SU-DHL-6 (cell line): ENCODE results near the gene GATA1.

Experiments
- H2AFZ ChIP-seq: fragments of 200-600 bp; sonication (generic); 2 replicates; pipeline ENCODE4 v1.6.1; 2014; ENCODE audit warnings: low read depth, mild to moderate bottlenecking, moderate library complexity, mixed read lengths, antibody characterized with exemption, low read length; ENCODE audit not compliant: severe bottlenecking
- H3F3A ChIP-seq: fragments of 200-600 bp; shearing (Covaris generic); 2 replicates; pipeline ENCODE4 v1.6.0; 2016; ENCODE audit warnings: antibody characterized with exemption, mild to moderate bottlenecking; ENCODE audit not compliant: insufficient read depth
- H3K27ac ChIP-seq: fragments of 200-600 bp; sonication (generic); 2 replicates; pipeline ENCODE4 v1.5.1; 2016; ENCODE audit warnings: low read depth, mild to moderate bottlenecking, low read length, moderate library complexity, mixed read lengths
- H3K27me3 ChIP-seq: fragments of 200-600 bp; sonication (generic), shearing (Covaris generic); 2 replicates; pipeline ENCODE4 v1.6.0; 2014; ENCODE audit warnings: mild to moderate bottlenecking, low read length
- H3K36me3 ChIP-seq: fragments of 200-600 bp; sonication (generic); 2 replicates; pipeline ENCODE4 v1.6.1; 2014; ENCODE audit warnings: mild to moderate bottlenecking, low read length, mixed read lengths
- H3K4me2 ChIP-seq: fragments of 300-600, 200-600 bp; shearing (Covaris generic), sonication (generic); 2 replicates; pipeline ENCODE4 v1.6.0; 2014; ENCODE audit warnings: low read length, low read depth, mild to moderate bottlenecking; ENCODE audit not compliant: poor library complexity, severe bottlenecking
- H3K4me3 ChIP-seq: fragments of 200-600 bp; sonication (generic); 2 replicates; pipeline ENCODE4 v1.5.1; 2014; ENCODE audit warnings: antibody characterized with exemption, low read length, mild to moderate bottlenecking, mixed read lengths; ENCODE audit not compliant: insufficient read depth, poor library complexity, severe bottlenecking
- H3K79me2 ChIP-seq: fragments of 200-600 bp; sonication (generic); 2 replicates; pipeline ENCODE4 v1.6.1; 2014; ENCODE audit warnings: mild to moderate bottlenecking, low read length, moderate library complexity; ENCODE audit not compliant: insufficient read depth
- H3K9ac ChIP-seq: fragments of 200-600 bp; sonication (generic); 2 replicates; pipeline ENCODE4 v1.7.0; 2014; ENCODE audit warnings: mild to moderate bottlenecking, low read length
- H3K9me2 ChIP-seq: fragments of 200-600 bp; sonication (generic); replicated peaks from 2 replicates; pipeline ENCODE4 v1.6.1; 2014; ENCODE audit warnings: low read length; ENCODE audit not compliant: insufficient read depth
- H3K9me3 ChIP-seq: fragments of 200-600 bp; sonication (generic); 2 replicates; pipeline ENCODE4 v1.6.1; 2014; ENCODE audit warnings: low read length, mixed read lengths; ENCODE audit not compliant: insufficient read depth
- H4K20me1 ChIP-seq: fragments of 200-600 bp; sonication (generic); 2 replicates; pipeline ENCODE4 v1.6.1; 2014; ENCODE audit warnings: low read depth, mild to moderate bottlenecking, antibody characterized with exemption, low read length, moderate library complexity, mixed read lengths
- EZH2phosphoT487 ChIP-seq: fragments of 200-600 bp; sonication (generic), shearing (Covaris generic); conservative IDR thresholded peaks from 2 replicates; pipeline ENCODE4 v1.6.1; 2018; ENCODE audit warnings: mild to moderate bottlenecking, antibody characterized with exemption, low read length, moderate library complexity, mixed read lengths
- TF ChIP-seq, protein P1 (sequence below): fragments of 200-600 bp; sonication (generic); IDR thresholded peaks from one replicate; pipeline ENCODE4 v1.5.1; 2017; ENCODE audit warnings: antibody characterized with exemption, mild to moderate bottlenecking, low read length, moderate library complexity; ENCODE audit not compliant: insufficient read depth, poor library complexity, severe bottlenecking

The GATA1 gene

GRCh38 chrX:48747415-48748016, 38.9 kb upstream of the GATA1 start:
- H3K4me3 ChIP-seq = no peak overlapping the region
- H3K4me2 ChIP-seq = no peak overlapping the region
- no peaks in the 10 kb centered on the region for H3K79me2 ChIP-seq
- H4K20me1 ChIP-seq = no peaks in the 10 kb centered on the region
- no peak overlapping the region for H2AFZ ChIP-seq
- no peaks in the 10 kb centered on the region for H3K36me3 ChIP-seq
- H3F3A ChIP-seq = no peaks in the 10 kb centered on the region
- H3K9me3 ChIP-seq = no peaks in the 10 kb centered on the region
- TF ChIP-seq, protein P1, sequence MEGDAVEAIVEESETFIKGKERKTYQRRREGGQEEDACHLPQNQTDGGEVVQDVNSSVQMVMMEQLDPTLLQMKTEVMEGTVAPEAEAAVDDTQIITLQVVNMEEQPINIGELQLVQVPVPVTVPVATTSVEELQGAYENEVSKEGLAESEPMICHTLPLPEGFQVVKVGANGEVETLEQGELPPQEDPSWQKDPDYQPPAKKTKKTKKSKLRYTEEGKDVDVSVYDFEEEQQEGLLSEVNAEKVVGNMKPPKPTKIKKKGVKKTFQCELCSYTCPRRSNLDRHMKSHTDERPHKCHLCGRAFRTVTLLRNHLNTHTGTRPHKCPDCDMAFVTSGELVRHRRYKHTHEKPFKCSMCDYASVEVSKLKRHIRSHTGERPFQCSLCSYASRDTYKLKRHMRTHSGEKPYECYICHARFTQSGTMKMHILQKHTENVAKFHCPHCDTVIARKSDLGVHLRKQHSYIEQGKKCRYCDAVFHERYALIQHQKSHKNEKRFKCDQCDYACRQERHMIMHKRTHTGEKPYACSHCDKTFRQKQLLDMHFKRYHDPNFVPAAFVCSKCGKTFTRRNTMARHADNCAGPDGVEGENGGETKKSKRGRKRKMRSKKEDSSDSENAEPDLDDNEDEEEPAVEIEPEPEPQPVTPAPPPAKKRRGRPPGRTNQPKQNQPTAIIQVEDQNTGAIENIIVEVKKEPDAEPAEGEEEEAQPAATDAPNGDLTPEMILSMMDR = no peak
- TF ChIP-seq EZH2phosphoT487 = no peak
- no peak overlapping the region for H3K9ac ChIP-seq
- H3K27me3 ChIP-seq = no peaks in the 10 kb centered on the region
- no peak overlapping the region for H3K27ac ChIP-seq
- H3K9me2 ChIP-seq = no peaks in the 10 kb centered on the region

GRCh38 chrX:48749182-48749581, 37.2 kb upstream of the GATA1 start:
- Histone ChIP-seq H3K79me2 (no peaks in the 10 kb centered on the region), H3K9me3 (no peaks in the 10 kb centered on the region), H3K4me2 (no peak overlapping the region), H3K4me3 (no peak overlapping the region), H4K20me1 (no peaks in the 10 kb centered on the region), H3K27me3 (no peaks in the 10 kb centered on the region), H3K27ac (no peak overlapping the region), H3F3A (no peaks in the 10 kb centered on the region), H2AFZ (no peak overlapping the region), H3K9me2 (no peaks in the 10 kb centered on the region), H3K36me3 (no peaks in the 10 kb centered on the region), H3K9ac (no peak overlapping the region)
- TF ChIP-seq, protein P1 = no peak
- no peak for TF ChIP-seq EZH2phosphoT487

DNA sequence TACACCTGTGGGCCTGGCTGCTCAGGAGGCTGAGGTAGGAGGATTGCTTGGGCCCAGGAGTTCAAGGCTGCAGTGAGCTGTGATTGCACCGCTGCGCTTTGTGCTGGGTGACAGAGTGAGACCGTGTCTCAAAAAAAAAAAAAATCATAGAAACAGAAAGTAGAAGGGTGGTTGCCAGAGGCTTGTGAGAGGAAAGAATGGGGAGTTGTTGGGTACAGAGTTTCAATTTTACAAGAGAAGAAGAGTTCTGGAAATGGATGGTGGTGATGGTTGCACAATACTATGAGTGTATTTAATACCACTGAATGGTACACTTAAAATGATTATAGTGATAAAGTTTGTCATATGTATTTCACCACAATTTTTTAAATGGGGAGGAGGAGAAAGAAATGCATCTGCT, 35.0 kb upstream of the GATA1 start:
- no peak for TF ChIP-seq EZH2phosphoT487
- TF ChIP-seq, protein P1 = no peak
- Histone ChIP-seq H3K27ac (no peak overlapping the region), H3K27me3 (no peaks in the 10 kb centered on the region), H3K4me2 (no peak overlapping the region), H3F3A (no peaks in the 10 kb centered on the region), H3K36me3 (no peaks in the 10 kb centered on the region), H2AFZ (no peak overlapping the region), H3K9me3 (no peaks in the 10 kb centered on the region), H3K9ac (no peak overlapping the region), H4K20me1 (no peaks in the 10 kb centered on the region), H3K79me2 (no peaks in the 10 kb centered on the region), H3K9me2 (no peaks in the 10 kb centered on the region), H3K4me3 (no peak overlapping the region)
